OCI-LY3 (cell line): ENCODE measurements around the gene BORCS6.

Experiments
- H2AFZ ChIP-seq: fragments of 200-600, 300-600 bp; shearing (Covaris generic); 2 replicates; pipeline ENCODE4 v1.6.0; 2014; ENCODE audit warnings: antibody characterized with exemption, low read depth, low read length
- H3K27ac ChIP-seq: fragments of 200-600, 300-600 bp; sonication (generic); 2 replicates; pipeline ENCODE4 v1.5.1; 2014; ENCODE audit warnings: mild to moderate bottlenecking, low read length, moderate library complexity, mixed read lengths
- H3K27me3 ChIP-seq: fragments of 200-600, 300-600 bp; sonication (generic); 2 replicates; pipeline ENCODE4 v1.6.1; 2014; ENCODE audit warnings: low read depth, low read length, mixed read lengths
- H3K36me3 ChIP-seq: fragments of 200-600, 300-600 bp; sonication (generic); replicated peaks from 2 replicates; pipeline ENCODE3; 2014; ENCODE audit warnings: low read depth, low read length, mixed read lengths
- H3K4me1 ChIP-seq: fragments of 300-600, 200-600 bp; sonication (generic); 2 replicates; pipeline ENCODE4 v1.6.1; 2014; ENCODE audit warnings: low read length, mixed read lengths
- H3K4me2 ChIP-seq: fragments of 200-600, 300-600 bp; sonication (generic); 2 replicates; pipeline ENCODE4 v1.6.1; 2014; ENCODE audit warnings: low read length, mixed read lengths
- H3K4me3 ChIP-seq: fragments of 300-600, 200-600 bp; sonication (generic); 2 replicates; pipeline ENCODE4 v1.5.1; 2014; ENCODE audit warnings: antibody characterized with exemption, mild to moderate bottlenecking, low read length, moderate library complexity
- H3K79me2 ChIP-seq: fragments of 300-600, 200-600 bp; shearing (Covaris generic); 2 replicates; pipeline ENCODE4 v1.6.1; 2014; ENCODE audit warnings: mild to moderate bottlenecking, low read length, mixed read lengths
- H3K9ac ChIP-seq: fragments of 300-600, 200-600 bp; shearing (Covaris generic); 2 replicates; pipeline ENCODE4 v1.6.0; 2014; ENCODE audit warnings: mild to moderate bottlenecking, low read length, moderate library complexity
- H3K9me3 ChIP-seq: fragments of 200-600, 300-600 bp; shearing (Covaris generic); 2 replicates; pipeline ENCODE4 v1.6.1; 2014; ENCODE audit warnings: low read length, mixed read lengths; ENCODE audit not compliant: insufficient read depth
- H4K20me1 ChIP-seq: fragments of 200-600, 300-600 bp; sonication (generic); 2 replicates; pipeline ENCODE4 v1.6.1; 2016; ENCODE audit warnings: low read length, mixed read lengths; ENCODE audit not compliant: insufficient read depth
- CTCF ChIP-seq: fragments of 200-600, 300-600 bp; sonication (generic); IDR thresholded peaks from 2 replicates; pipeline ENCODE4 v1.5.1; 2014; ENCODE audit warnings: antibody characterized with exemption, low read length, low read depth
- EZH2phosphoT487 ChIP-seq: fragments of 200-600 bp; shearing (Covaris generic); IDR thresholded peaks from 2 replicates; pipeline ENCODE4 v1.6.1; 2018; ENCODE audit warnings: antibody characterized with exemption, mixed run types, low read depth

The BORCS6 gene

GRCh38 chr17:8156246-8156992, 33.6 kb downstream of the BORCS6 start:
- TF ChIP-seq EZH2phosphoT487 (no peak), CTCF (no peak)

GRCh38 chr17:8155996-8156245, 34.1 kb downstream of the BORCS6 start:
- H3K4me1 ChIP-seq, result peaks cover 20% of the 10 kb centered on the region
- peaks cover 7% of the 10 kb centered on the region for H3K36me3 ChIP-seq
- peak overlapping the region; percentile 83 for H3K4me2 ChIP-seq
- H3K9ac ChIP-seq, result peak overlapping the region; percentile 17; the same call in 1 of the 2 replicates
- H3K79me2 ChIP-seq, result peaks cover 11% of the 10 kb centered on the region; the same call in 1 of the 2 replicates
- peak overlapping the region; percentile 84 for H3K4me3 ChIP-seq
- no peaks in the 10 kb centered on the region for H3K9me3 ChIP-seq
- TF ChIP-seq EZH2phosphoT487 (no peak), CTCF (no peak)
- H4K20me1 ChIP-seq, result no peaks in the 10 kb centered on the region
- no peaks in the 10 kb centered on the region for H3K27me3 ChIP-seq
- no peak overlapping the region for H2AFZ ChIP-seq
- no peak overlapping the region for H3K27ac ChIP-seq

More at GRCh38 chr17:8156246-8156992, 33.6 kb downstream of the BORCS6 start:
- Histone ChIP-seq H3K27me3 (no peaks in the 10 kb centered on the region), H3K9me3 (no peaks in the 10 kb centered on the region), H3K36me3 (peaks cover 7% of the 10 kb centered on the region), H3K4me2 (peak overlapping the region; percentile 99), H3K4me3 (peak overlapping the region; percentile 84), H3K9ac (peak overlapping the region; percentile 77), H3K79me2 (peaks cover 12% of the 10 kb centered on the region), H2AFZ (no peak overlapping the region), H4K20me1 (peaks cover 1% of the 10 kb centered on the region; the same call in 1 of the 2 replicates), H3K27ac (peak overlapping the region; percentile 78), H3K4me1 (peaks cover 24% of the 10 kb centered on the region)

- no peaks in the 10 kb centered on the region for H4K20me1 ChIP-seq
- H3K4me1 ChIP-seq, result peaks cover 23% of the 10 kb centered on the region
- H3K79me2 ChIP-seq, result peaks cover 16% of the 10 kb centered on the region; the same call in 1 of the 2 replicates
- peak overlapping the region; percentile 83 for H3K4me2 ChIP-seq
- H3K27ac ChIP-seq, result no peak overlapping the region
- no peak overlapping the region for H2AFZ ChIP-seq
- H3K36me3 ChIP-seq, result peaks cover 7% of the 10 kb centered on the region
- no peaks in the 10 kb centered on the region for H3K9me3 ChIP-seq
- no peaks in the 10 kb centered on the region for H3K27me3 ChIP-seq
- peak overlapping the region; percentile 17; the same call in 1 of the 2 replicates for H3K9ac ChIP-seq
- H3K4me3 ChIP-seq, result peak overlapping the region; percentile 84
- no peak for TF ChIP-seq CTCF
These were observed 34.6 kb downstream of the BORCS6 start for GRCh38 chr17:8155231-8155995.

- H3K9ac ChIP-seq, result no peak overlapping the region
- H3K79me2 ChIP-seq, result peaks cover 12% of the 10 kb centered on the region; the same call in 1 of the 2 replicates
- H3K4me3 ChIP-seq, result peak overlapping the region; percentile 49; the same call in 1 of the 2 replicates
These were observed 35.3 kb downstream of the BORCS6 start for GRCh38 chr17:8154608-8155155.

More at GRCh38 chr17:8154608-8155155, 35.3 kb downstream of the BORCS6 start:
- H2AFZ ChIP-seq, result no peak overlapping the region
- no peak for TF ChIP-seq EZH2phosphoT487
- TF ChIP-seq CTCF, result no peak
- H3K36me3 ChIP-seq, result peaks cover 5% of the 10 kb centered on the region
- no peaks in the 10 kb centered on the region for H4K20me1 ChIP-seq
- H3K4me2 ChIP-seq, result peak overlapping the region; percentile 83
- H3K27me3 ChIP-seq, result no peaks in the 10 kb centered on the region
- peaks cover 23% of the 10 kb centered on the region for H3K4me1 ChIP-seq
- H3K27ac ChIP-seq, result no peak overlapping the region
- H3K9me3 ChIP-seq, result no peaks in the 10 kb centered on the region
